GM21528 (cell line): ENCODE results near the gene PNMA6E.
"Not testable (repeated sequence)": the region's sequence is repeated elsewhere in the genome, so short reads cannot be mapped to it uniquely, and the experiment has no call there.

Experiments used
- ATAC-seq: cut with Tn5 transposase; IDR thresholded peaks from one replicate; pipeline ENCODE4 v1.9.1; 2021; ENCODE audit warnings: mild to moderate bottlenecking, moderate library complexity; ENCODE audit not compliant: unreplicated experiment, low FRiP score

PNMA6E gene

DNA sequence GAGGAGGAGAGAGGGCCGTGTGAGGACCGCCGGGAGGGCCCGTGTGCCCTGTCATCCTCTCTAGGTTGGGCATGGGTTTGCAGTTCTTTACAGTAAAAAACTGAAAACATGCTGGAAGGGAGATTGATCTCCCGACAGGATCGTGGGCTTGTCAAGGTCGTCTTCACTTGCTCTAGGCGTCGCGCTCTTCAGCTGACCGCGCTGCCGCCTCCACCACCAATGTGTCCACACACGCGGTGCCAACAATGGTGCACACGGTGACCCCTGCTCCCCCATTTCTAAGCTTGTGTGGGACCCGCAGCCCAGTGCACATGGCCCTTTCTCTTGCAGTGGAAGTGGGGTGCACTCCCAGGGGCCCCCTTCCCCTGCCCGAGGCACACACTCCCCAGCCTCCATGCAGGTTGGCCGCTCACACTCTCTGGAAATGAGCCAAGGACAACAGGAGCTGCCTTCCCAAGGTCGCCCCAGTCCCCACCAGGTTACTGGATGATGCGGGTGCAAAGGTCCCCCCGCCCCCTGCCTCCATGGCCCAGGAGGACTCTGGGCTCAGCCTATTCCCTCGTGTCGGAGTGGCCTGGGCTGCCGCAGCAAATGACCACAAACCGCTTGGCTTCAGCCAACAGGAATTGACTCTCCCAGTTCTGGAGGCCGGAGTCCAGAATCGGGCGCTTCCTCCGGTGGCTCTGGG, 8.4 kb upstream of the PNMA6E start:
- no peak for ATAC-seq

GRCh38 chrX:153408871-153409351, 7.8 kb upstream of the PNMA6E start:
- ATAC-seq, result no peak

DNA sequence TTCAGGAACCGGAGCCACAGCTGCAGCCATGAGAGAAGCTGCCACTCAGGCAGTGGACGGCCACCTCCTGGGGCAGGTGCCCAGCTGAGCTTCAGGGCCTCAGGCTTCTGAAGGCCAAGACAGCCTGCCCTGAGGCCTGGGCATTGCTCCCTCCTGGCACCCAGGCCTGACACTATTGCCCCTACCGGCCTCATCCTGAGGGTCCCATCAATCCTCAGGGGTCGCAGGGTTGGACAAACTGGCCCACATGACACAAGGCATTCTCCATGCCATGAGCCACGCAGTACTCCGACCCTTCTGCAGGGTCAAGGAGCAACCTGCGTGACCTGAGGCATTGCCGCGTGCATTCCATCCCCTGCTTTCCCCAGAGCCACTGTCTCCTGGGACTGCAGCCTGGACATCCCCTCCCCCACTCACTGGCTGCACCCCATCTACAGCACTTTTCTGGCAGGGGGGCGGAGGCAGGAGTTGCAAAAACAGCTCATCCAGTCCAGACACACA, 7.1 kb upstream of the PNMA6E start:
- no peak for ATAC-seq

- no peak for ATAC-seq
Observed at GRCh38 chrX:153407736-153408135, 6.6 kb upstream of the PNMA6E start.

DNA sequence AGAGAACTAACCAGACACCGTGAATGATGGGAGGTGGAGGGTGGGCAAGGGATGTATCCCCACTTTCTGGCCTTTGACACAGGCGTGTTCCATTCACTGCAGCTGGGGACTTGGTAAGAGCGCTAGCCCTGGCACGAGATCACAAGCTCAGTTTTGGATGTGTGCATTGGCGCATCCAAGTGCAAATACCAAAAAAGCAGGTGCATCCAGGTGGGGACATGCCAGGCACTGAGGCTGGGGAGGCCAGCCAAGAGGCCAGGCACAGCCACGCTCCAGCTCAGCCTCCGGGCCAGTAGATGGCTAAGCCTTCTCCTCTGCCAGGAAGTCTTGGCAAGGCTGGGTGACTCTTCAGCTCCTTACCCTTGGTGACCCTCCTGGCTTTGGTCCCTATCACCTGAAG, 5.8 kb upstream of the PNMA6E start:
- ATAC-seq, result no peak

DNA sequence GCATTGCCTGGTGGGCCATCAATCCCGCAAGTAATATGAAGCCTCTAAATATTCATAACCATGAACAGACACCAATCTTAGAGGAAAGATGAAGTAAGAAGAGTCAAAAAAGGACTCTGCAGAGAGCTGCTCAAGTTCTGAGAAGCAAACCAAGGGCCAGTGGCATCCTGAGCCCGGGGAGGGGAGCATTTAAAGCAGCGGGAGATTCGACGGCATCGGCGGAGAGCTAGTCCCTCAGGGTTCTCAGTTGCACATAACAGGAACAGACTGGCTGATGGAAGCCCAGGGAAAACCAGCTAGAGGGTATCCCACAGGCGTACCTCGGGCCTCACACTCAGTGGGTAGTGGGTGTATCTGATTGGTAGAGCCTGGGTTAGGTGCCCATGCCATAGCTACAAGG, 4.9 kb upstream of the PNMA6E start:
- ATAC-seq, result no peak

- no peak for ATAC-seq
Observed at GRCh38 chrX:153405426-153405825, 4.3 kb upstream of the PNMA6E start.

DNA sequence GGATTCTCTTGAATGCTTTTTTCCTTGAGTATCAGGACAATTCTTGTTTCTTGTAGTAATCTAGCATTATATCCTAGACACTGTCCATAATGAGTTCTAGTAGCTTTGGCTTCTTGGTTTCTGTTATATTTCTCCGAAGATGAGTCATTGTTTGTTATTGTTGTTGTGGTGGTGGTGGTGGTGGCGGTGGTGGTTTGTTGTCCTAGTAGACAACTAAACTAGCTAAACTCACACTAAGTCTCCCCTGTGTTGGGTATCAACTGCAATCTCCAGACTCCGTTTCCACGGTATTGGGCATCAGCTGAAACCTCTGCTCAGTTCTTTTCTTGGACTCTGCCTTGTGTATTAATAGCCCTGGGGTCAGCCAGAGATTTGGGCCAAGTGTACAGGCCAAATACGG, 3.2 kb upstream of the PNMA6E start:
- ATAC-seq, result not testable (repeated sequence)

GRCh38 chrX:153400146-153401132, 711 bp downstream of the PNMA6E start:
- ATAC-seq, result no peak

- no peak for ATAC-seq
Observed at GRCh38 chrX:153398275-153398960, 2.7 kb downstream of the PNMA6E start.

- no peak for ATAC-seq
Observed at GRCh38 chrX:153397256-153397960, 3.7 kb downstream of the PNMA6E start.

DNA sequence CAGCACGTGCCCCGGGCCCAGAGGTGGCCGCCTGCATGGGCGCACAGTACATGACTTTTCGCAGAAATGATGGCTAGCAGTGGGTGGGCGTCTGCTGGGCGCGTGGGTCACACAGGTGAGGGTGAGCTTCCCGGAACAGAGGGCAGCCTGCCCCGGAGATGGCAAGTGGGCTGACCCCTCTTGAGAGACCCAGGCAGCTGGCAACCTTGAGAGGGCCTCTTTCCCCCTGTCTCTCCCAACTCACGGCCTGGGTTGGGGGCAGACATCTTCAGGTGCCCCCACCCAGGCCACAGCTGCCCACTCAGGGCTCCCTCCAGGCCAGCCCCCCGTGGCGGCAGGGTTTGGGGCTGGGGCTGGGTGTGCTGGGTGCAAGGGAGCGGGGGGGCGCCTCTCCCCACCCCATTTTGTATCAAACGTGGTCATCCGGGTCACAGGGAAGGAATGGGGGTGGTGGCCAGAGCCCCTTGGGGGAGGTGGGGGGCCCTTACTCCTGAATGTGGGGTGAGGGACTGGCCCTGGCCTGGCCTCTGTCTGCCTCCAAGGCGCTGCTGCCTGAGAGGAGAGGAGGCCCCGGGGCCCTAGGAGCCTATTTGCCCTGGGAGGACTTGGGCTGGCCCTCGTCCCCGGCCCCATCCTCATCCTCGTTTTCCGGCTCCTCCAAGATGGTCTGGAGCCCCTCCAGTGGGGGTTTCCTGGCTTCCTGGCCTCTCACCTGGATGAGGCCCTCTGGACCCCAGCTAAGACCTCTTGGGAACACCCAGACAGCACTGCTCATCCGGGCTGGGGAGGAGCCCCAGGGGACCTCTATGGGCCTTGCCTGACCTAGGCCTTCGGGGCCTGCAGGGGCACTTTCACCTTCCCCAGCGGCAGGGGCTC, 4.6 kb downstream of the PNMA6E start:
- no peak for ATAC-seq

DNA sequence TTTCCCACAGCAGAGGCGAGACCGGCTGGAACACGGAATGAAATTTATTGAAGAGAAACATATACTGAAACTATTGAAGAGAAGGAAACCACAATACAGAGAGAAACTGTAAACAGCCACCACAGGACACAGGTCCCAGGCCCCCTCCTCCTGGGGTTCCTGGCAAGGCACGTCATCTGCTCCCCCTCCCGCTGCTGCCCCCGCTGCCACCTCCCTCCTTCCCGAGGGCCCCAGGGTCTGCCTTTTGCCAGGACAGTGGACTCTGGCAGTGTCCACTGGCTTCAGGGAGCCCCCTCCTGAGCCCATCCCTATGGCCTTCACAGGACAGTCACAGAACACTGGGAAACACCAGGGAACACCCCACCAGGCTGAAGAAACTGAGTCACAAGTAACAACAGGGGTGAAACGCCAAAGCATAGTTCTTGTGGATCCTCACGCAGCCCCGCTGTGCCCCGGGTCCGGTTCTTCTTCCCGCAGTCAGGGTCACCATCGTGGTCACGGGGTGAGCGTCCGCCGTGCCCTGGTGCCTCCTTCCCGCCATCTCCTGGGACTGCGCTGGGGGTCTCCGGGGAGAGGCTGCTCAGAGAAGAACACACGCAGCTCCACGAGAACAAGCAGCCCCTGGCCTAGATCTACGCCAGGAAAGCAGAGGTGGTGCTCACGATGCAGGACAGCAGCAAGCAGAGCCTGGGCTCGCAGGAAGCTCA, 5.4 kb downstream of the PNMA6E start:
- ATAC-seq, result no peak

DNA sequence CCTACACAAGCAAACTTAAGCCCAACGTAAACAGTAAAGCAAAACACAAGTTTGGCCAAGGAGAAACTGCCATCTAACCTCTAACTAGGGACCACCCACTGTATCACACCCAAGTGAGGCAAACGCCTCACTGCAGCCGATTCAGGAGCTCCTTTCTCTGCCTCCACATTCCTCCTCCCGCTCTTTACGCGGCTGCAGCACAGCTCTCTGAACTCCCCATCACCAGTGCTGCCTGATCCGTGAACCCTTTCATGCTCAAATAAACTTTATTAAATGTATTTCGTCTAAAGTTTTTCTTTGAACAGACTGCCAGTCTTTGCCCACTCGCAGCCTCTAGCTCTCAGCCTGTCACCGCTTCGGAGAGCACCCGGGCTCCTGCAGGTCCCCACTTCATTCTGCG, 6.5 kb downstream of the PNMA6E start:
- no peak for ATAC-seq

DNA sequence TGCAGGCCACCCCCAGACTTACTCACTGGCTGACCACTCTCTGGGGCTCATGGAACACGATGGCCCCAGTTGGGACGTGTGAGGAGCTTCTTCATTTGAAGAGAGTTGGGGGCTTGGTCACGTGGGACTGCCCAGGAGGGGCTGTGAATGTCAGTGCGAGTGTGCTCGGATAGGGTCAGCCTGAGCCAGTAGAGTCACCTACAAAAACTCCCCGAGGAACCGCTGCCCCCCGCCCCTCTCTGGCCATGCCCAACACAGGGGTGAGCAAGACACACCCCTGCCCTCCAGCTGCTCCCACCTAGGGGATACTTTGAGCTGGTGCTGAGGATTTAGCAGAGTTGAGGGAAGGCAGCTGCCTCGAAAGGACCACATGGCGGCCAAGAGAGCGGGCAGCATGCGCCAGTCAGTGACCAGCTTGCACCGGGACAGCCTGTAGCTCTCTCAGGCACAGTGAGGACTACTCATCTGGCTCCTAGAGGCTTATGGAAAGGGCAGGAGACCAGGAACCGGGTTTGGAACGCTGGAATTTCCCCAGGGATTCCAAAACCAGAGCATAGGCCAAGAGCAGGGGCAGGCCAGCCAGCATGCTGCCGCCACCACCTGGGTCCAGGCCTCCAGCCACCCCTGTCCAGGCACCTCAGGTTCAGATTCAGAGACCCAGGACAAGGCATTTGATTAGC, 8.4 kb downstream of the PNMA6E start:
- ATAC-seq, result no peak

GRCh38 chrX:153389460-153389768, 11.7 kb downstream of the PNMA6E start:
- ATAC-seq, result not testable (repeated sequence)

DNA sequence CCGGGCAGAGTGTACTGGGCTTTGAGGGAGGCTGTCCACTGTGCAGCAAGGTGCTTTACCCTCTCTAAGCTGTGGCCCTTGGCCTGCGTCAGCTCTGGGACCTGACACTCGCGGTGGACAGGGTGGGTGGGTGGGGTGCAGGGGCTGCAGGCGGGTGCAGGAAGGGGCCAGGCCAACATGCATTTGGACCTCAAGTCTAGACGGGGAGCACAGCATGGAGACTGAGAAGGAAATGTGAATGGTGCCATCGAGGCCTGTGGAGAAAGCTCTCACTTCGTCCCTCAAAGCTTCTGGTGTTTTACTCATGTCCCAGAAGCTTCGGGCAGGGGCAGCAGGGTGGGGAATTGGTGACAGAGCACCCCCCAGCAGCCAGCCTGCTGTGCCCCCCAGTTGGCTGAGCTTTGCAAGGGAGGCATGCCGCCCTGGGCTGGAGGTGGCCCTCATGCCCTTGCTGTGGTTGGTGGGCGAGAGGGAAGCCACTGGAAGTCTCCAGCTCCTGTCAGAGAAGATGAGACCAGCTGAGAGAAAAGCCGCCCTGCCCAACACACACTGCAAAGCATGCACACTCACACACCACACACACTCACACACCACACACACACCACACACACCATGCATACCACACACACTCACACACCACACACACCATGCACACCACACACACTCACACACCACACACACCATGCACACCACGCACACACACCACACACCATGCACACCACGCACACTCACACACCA, 12.3 kb downstream of the PNMA6E start:
- no peak for ATAC-seq
